ENCODE results near the gene MDK. TPM values are rescaled to one million over a fixed set of nuclear protein-coding genes. Genes with fewer than 3 reads are reported as not detected.

Gene MDK
- total RNA-seq (2022) (601 and 699 TPM in 2 replicates), Bru-seq, nascent RNA (percentile 93 among the genes with signal in this experiment), BruChase-seq, experiment 1, labeled RNA remaining after a 2-hour chase (percentile 94 among the genes with signal in this experiment), BruChase-seq, experiment 2, labeled RNA remaining after a 6-hour chase (percentile 97 among the genes with signal in this experiment)
- long read RNA-seq, transcript MDK-203 (5 exons, 828 nt) = major isoform, 679 of 863 reads
- long read RNA-seq, transcript MDK-206 (4 exons, 1,026 nt) = minor isoform, 58 of 863 reads
- long read RNA-seq, transcript MDK-202 (5 exons, 951 nt) = minor isoform, 20 of 863 reads
- long read RNA-seq, transcript MDK-205 (5 exons, 1,166 nt) = minor isoform, 18 of 863 reads
- long read RNA-seq, partial matches to known transcripts = 42 of 863 reads
- long read RNA-seq, other reads (novel, unspliced or antisense) = 40 of 863 reads

DNA sequence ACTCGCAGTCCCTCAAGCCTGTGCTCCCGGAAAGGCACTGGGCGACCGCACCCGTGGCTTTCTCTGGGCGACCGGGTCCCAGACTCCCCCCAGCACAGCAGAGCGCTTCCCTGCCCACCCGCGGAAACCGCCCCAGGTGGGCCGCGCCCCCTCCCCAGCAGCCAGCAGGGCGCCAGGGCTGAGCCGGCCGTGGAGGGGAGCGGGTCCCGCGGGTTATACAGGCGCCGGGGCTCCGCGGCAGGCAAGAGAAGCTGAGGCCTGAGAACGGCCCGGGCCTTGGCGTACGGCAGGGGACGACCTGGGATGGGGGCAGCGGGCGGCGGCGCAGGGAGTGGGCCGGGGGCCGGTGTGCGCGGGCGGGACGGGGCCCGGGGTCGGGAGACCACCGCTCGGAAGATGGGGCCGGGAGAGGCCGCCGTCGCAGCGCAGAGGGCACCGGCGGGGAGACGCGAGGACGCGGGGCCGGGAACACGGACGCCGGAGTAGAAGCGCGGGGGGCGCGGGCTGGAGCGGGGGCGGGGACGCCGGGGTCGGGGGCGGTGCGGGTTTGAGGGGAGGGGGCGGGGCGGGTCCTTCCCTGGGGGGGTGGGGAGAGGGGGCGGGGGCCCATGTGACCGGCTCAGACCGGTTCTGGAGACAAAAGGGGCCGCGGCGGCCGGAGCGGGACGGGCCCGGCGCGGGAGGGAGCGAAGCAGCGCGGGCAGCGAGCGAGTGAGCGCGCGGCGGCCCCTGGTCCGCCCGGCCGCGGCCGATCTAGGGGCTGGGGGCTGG is at the start of gene MDK:
Gene MDK, plus strand, starts transcription at position 622 of the 771 bp plus-strand sequence. CDS start 389 bp downstream, outside the sequence.
- intact Hi-C loops (cut with micrococcal nuclease; ENCODE audit: unreplicated experiment) = loop anchor here (1.0 kb wide), 1 partner anchor 8 kb away; no protein-coding TSS in a partner anchor
- Histone ChIP-seq H3K9me3 (no peaks in the 10 kb centered on the region), H3K4me3 (ENCODE audit: low read depth, low read length) (peak within 1 kb of the TSS; percentile 60), H3K4me1 (peaks cover 14% of the 10 kb centered on the region), H3K27me3 (replicated peaks; ENCODE audit: control insufficient read depth, insufficient read depth, low read length) (no peaks in the 10 kb centered on the region), H3K36me3 (ENCODE audit: control insufficient read depth, insufficient read depth, low read length) (no peaks in the 10 kb centered on the region; the same call in 1 of the 2 replicates)
- DNase-seq = peak; percentile 79 to 84
- TF ChIP-seq, protein P1, sequence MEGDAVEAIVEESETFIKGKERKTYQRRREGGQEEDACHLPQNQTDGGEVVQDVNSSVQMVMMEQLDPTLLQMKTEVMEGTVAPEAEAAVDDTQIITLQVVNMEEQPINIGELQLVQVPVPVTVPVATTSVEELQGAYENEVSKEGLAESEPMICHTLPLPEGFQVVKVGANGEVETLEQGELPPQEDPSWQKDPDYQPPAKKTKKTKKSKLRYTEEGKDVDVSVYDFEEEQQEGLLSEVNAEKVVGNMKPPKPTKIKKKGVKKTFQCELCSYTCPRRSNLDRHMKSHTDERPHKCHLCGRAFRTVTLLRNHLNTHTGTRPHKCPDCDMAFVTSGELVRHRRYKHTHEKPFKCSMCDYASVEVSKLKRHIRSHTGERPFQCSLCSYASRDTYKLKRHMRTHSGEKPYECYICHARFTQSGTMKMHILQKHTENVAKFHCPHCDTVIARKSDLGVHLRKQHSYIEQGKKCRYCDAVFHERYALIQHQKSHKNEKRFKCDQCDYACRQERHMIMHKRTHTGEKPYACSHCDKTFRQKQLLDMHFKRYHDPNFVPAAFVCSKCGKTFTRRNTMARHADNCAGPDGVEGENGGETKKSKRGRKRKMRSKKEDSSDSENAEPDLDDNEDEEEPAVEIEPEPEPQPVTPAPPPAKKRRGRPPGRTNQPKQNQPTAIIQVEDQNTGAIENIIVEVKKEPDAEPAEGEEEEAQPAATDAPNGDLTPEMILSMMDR (IDR thresholded peaks at IDR 0.05; ENCODE audit: insufficient read depth in 1 of 2, low read depth in 1 of 2, low read length in 1 of 2, severe bottlenecking in 1 of 2, unreplicated experiment in 1 of 2) = no peak
- CTCF ChIA-PET = interaction anchor here (0.6 to 0.8 kb wide), 2 partner anchors 10 to 141 kb away, joined by 3 to 4 read pairs; partner anchors contain the start of gene CHRM4
- H3K9me3 Mint-ChIP-seq (ENCODE audit: unreplicated experiment) = no peaks in the 10 kb centered on the region
- H3K4me3 Mint-ChIP-seq (ENCODE audit: unreplicated experiment) = peak within 1 kb of the TSS; percentile 95
- H3K4me1 Mint-ChIP-seq (ENCODE audit: low read depth, unreplicated experiment) = no peaks in the 10 kb centered on the region
- H3K36me3 Mint-ChIP-seq (ENCODE audit: insufficient read depth, unreplicated experiment) = peaks cover 63% of the 10 kb centered on the region
- BruUV-seq (replicated peaks) = no TSS peak
- no peaks in the 10 kb centered on the region for H3K27me3 Mint-ChIP-seq (ENCODE audit: insufficient read depth, unreplicated experiment)
- POLR2A ChIA-PET = no interaction called here
- H3K27ac Mint-ChIP-seq (ENCODE audit: unreplicated experiment) = peak within 1 kb of the TSS; percentile 76

DNA sequence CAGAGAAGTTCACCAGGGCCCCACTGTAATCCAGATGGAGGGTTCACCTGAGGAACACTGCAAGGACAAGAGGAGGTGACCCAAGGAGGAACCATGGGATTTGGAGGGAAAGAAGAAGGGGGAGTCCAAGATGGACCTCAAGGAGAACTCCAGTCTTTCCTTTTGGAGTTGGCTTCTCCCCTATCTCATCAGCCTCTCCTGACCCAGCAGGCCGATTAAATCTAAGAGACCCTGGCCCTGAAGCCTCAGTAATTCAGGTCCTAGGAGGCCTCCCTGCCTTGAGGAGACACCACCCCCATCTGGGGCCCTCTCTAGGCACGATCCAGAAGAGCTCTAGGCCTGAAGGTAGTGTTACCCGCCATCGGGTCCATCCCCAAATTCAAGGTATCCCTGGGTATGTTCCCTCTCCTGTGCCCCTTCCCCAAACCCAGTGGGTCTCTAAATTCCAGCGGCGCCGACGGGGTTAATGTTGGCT is 49.3 kb upstream of the MDK start:
- Mint-ChIP-seq H3K4me3 (ENCODE audit: unreplicated experiment) (peak overlapping the region; percentile 58), H3K36me3 (ENCODE audit: insufficient read depth, unreplicated experiment) (no peaks in the 10 kb centered on the region), H3K27me3 (ENCODE audit: insufficient read depth, unreplicated experiment) (peaks cover 15% of the 10 kb centered on the region), H3K4me1 (ENCODE audit: low read depth, unreplicated experiment) (no peaks in the 10 kb centered on the region), H3K9me3 (ENCODE audit: unreplicated experiment) (no peaks in the 10 kb centered on the region), H3K27ac (ENCODE audit: unreplicated experiment) (no peak overlapping the region)
- TF ChIP-seq, protein P1 (IDR thresholded peaks at IDR 0.05; ENCODE audit: insufficient read depth in 1 of 2, low read depth in 1 of 2, low read length in 1 of 2, severe bottlenecking in 1 of 2, unreplicated experiment in 1 of 2) = no peak
- no TSS peak for BruUV-seq (replicated peaks)
- ChIA-PET POLR2A (no interaction called here), CTCF (interaction anchor here (1.0 kb wide), 2 partner anchors 15 to 56 kb away, joined by 3 read pairs; partner anchors contain the start of gene DGKZ)
- peaks cover 4% of the 10 kb centered on the region for H3K27me3 ChIP-seq (replicated peaks; ENCODE audit: control insufficient read depth, insufficient read depth, low read length)
- no peaks in the 10 kb centered on the region for H3K36me3 ChIP-seq (ENCODE audit: control insufficient read depth, insufficient read depth, low read length)
- H3K4me1 ChIP-seq = no peaks in the 10 kb centered on the region
- H3K4me3 ChIP-seq (ENCODE audit: low read depth, low read length) = peak overlapping the region; percentile 42
- DNase-seq = no peak
- no peaks in the 10 kb centered on the region for H3K9me3 ChIP-seq
- intact Hi-C loops (cut with micrococcal nuclease; ENCODE audit: unreplicated experiment) = no loop called here

All from Caco-2 (cell line).